GM18507 (cell line): ENCODE measurements around the gene SPATA17.

Experiments used
- DNase-seq: peaks from one replicate; pipeline ENCODE4 v3.0.0; 2011; ENCODE audit warnings: low read depth; ENCODE audit not compliant: insufficient read length; ENCODE audit errors: extremely low spot score
- FAIRE-seq: peaks from 2 replicates; lab custom pipeline; 2011; peaks lifted over from hg19 to GRCh38; lab: Jason Lieb, UNC

SPATA17 gene

GRCh38 chr1:217897100-217897499, 266.0 kb downstream of the SPATA17 start:
- FAIRE-seq: no peak

GRCh38 chr1:217899614-217900013, 268.5 kb downstream of the SPATA17 start:
- no peak for DNase-seq
- FAIRE-seq: no peak

More at GRCh38 chr1:217897100-217897499, 266.0 kb downstream of the SPATA17 start:
- no peak for DNase-seq

GRCh38 chr1:217907504-217907903, 276.4 kb downstream of the SPATA17 start:
- FAIRE-seq (no peak), DNase-seq (no peak)

- DNase-seq: no peak
- no peak for FAIRE-seq
Observed at GRCh38 chr1:217910203-217910602, 279.1 kb downstream of the SPATA17 start.

- DNase-seq (no peak), FAIRE-seq (no peak)
Observed at GRCh38 chr1:217910791-217911320, 279.7 kb downstream of the SPATA17 start.

GRCh38 chr1:217911908-217912307, 280.8 kb downstream of the SPATA17 start:
- FAIRE-seq (no peak), DNase-seq (no peak)

- DNase-seq (no peak), FAIRE-seq (no peak)
Observed at GRCh38 chr1:217917281-217917887, 286.2 kb downstream of the SPATA17 start.

- DNase-seq: no peak
- no peak for FAIRE-seq
Observed at GRCh38 chr1:217919683-217920388, 288.7 kb downstream of the SPATA17 start.
